Left kidney (tissue), 2 donors: ENCODE results near the gene METAP1D. TPM values are rescaled to one million over a fixed set of nuclear protein-coding genes. Genes with fewer than 3 reads are reported as not detected.

ENCODE experiments used
- DNase-seq: peaks from one replicate; pipeline ENCODE4 v3.0.0-alpha.2; 2013
- polyA plus RNA-seq: library from polyadenylated mRNA; unstranded; fragments of 120-200 nt; gene quantifications from one replicate; pipeline ENCODE4 v1.2.1, GENCODE V29; 2013; ENCODE audit not compliant: insufficient read length

METAP1D gene
- polyA plus RNA-seq, 1 donor = 25.8 TPM

DNA sequence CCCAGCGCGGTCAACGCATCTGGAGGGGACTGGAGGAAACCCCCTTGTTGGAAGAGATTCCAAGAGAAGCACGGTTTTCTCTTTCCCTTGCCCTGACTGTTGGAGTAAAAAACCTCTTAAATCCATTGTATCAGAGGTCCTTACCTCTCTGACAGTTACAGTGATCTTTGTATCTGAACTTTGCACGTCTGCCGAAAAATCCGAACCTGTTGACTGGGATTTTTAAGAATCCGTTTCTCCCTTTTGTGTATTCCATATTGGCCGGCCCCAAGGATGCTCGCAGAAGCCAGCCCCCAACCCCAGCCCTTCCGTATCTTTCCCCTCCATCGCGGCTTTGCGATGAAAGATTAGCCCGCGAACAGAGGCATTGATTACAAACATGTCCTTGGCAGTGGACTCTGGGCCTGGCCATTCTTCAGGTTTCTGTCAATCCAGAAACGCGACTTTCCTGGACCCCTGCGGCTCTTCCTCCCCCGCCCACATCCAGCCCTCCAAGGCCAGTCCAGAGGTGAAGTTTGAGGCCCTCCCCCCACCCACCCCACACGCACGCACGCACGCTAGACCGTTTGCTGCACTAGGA is 81.0 kb downstream of the METAP1D start:
- DNase-seq = no peak

DNA sequence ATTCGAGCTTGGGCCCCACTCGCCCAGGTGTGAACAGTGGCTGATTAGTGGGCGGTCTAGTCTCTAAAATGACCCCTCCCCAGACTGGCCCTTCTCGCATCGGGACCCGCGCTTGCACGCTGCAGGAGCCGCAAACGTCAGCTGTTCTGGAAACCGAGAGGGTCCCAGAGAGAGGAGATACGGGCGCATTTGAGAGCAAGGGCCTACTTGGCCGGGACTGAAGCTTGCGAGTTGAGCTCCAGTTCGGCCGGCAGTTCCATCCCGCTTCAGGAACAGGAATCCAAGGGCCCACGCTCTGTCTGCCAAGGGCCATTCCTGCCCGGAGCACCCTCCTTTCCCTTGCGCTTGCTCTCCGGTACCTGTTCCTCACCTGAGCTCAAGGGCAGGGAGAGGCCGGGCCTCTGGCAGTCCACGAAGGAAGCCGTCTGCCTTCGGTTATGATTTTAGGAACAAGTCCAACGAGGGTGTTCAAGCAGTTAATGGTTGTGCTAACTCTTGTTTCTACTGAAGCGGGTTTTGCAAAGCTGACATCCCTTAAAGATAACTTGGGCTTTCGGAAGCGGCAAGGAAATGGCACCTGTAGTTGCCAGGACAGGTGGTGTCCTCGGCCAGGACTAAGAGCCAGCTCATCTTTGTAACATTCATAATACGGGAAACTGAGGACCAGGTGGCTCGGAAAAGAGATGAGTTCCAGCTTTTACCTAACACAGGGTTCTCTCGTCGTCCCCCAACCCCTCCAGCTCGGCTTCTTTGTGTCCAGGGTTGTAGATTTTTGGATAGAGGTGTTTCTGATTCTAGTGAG is 81.7 kb downstream of the METAP1D start:
- peak; percentile 18 for DNase-seq

DNA sequence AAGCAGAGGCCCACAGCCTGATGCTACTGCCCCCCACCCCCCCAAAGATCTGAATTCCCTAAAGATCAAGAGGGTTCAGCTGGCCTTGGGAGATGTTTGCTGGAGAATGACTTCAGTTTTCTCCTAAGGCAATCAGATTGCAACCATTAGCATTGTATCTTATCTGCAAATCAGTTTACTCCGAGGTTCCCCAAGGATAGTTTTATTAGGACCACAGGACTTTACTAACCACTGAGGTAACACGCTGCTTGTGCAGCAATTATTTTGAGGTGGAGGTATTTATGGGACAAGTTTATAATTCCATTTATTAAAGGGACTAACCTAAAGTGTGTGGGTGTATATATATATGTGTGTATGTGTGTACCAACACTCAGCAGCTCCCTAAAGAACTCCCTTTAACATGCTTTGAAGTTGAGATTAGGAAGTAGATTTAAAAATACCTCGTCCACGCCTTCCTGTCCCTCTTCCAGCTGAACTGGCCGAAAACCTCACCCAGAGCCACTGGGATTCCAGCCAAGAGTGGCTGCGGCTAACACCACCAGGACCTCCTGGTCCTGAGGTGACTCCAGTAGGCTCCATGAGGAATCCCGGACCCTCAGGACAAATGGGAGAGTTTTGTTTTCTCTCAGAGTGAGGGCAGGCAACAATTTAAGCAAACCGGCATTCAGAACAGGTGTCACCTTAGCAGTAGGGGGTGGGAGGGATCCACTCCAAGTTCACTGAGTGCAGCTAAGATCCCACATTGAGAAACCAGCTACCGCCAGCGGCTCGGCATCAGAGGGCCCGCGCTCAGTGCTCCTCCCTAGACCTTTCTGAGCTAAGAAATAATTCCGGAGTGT is 82.6 kb downstream of the METAP1D start:
- peak; percentile 8 for DNase-seq

DNA sequence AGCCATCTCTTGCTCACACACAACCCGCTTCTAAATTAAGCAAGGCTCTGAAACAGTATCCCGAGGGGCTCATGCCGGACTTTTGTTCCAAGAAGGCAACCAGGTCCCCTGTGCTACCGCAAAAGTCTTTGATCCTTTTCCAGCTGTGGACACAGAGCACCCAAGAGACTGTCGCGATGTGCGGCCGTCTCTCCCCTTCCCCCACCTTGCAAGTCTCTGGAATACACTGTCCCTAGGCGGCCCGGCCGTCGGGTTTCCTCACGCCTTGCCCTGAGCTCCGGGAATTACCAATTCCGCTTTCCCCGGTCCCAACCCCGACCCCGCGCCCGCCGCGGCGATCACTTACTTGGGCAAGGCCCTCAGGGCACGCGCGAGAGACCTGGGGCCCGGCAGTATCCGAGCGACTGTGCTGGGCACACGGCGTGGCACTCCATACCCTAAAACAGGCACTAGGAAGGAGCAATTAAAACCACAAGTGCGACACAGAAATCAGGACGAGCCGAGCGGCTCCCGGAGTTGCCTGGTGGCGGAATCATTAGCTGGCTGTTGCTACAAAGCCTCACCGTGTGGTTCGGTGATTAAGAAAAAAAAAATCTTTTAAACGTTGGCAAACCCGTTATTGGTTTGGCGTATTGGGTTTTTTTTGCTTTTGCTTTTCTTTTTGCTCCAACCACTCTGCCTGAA is 83.3 kb downstream of the METAP1D start:
- DNase-seq = no peak

DNA sequence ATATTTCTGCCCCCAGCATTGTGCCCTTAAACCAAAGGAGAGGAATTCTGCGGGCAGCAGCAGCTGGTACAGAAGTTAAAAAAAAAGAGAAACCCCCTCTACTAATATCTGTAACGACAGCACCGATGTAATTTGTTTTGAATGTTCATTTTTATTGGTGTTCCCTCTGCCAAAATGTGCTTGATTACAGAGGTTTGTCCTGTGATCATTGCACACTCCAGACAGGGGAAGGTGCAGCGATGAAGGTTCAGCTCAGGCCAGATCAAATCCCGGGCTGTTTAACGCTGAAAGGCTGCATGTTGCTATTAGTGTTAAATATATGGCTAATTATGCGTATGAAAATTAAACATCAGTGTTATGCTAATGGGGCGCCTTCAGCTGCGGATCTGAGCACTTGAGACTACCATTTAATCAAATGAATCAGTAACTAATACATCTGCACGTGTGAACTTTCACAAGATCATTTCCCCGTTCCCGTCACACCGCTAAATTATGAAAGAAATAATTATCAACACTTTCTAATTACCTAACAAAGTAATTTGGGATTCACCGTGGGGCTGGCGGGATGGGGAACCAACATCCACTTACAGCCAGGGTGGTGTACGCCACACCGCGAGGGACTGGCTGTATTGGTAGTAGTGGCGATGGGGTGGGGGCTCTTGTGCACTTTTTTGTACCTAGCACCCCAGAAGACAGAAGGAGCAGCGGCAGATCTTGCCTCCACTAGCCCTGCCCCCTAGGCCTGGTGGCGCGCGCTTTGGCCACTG is 84.1 kb downstream of the METAP1D start:
- peak; percentile 14 for DNase-seq

DNA sequence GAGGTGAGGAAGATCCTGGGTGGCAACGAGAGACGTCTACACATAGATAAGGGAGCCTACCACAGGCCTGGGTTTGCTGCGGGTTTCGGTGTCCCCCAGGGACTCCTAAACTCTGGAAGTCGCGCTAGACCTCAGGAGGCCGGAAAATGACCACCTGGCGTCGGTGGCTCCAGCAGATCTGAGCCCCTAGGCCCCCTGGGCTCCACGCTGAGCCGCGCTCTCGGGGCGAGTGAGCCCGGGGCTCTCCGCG is 84.6 kb downstream of the METAP1D start:
- DNase-seq = no peak

DNA sequence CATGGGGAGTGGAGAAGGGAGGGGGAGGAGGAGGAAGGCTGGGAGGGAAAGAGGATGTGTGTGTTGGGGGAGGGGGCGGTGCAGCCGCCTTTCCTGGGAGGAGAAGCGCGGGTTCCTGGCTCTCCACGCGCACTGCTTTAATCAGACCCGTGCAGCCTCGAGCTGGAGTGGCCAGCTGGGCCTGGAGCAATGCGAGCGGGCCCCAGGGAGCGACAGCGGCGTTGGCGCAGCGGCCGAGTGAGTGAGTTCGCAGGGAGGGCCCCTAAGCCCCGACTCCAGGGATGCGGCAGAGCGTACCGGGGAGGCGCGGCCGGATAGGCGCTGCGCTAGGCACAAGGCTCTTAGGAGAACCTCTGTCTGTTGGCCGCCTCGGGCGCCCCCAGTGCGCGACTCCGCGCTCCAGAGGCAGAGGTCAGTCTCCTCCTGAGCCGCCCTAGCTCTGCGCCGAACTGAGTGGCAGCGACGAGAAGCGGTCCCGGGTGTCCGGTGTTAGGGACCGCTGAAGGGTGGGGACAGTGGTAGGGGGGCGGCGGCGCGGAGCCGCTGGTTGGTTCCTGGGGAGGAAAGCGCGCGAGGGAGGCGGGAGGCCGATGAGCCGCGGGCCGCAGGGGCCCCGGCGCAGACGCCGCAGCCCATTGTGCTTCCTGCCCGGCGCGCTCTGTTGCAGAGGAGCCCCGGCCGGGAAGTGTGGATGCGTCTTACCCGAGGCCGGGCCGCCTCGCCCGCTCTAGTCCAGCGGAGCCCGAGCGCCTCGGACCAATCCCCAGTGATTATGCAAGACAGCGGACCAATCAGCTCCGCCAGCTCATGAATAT is 85.1 kb downstream of the METAP1D start:
- DNase-seq = peak; percentile 83

DNA sequence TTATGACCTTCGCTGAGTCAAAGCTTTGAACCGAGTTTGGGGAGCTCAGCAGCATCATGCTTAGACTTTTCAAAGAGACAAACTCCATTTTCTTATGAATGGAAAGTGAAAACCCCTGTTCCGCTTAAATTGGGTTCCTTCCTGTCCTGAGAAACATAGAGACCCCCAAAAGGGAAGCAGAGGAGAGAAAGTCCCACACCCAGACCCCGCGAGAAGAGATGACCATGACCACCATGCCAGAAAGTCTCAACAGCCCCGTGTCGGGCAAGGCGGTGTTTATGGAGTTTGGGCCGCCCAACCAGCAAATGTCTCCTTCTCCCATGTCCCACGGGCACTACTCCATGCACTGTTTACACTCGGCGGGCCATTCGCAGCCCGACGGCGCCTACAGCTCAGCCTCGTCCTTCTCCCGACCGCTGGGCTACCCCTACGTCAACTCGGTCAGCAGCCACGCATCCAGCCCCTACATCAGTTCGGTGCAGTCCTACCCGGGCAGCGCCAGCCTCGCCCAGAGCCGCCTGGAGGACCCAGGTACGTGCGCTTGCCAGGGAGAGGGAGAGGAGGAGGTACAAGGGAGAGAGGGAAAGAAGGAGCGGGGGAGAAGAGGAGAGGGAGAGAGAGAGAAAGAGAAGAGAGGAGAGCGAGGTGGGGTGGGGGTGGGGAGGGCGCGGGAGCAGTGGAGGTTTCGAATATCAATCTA is 85.9 kb downstream of the METAP1D start, which contains the start of gene DLX1:
Gene DLX1, plus strand, starts transcription at position 48 of the 700 bp plus-strand sequence. Its CDS starts 171 bp downstream, at position 219.
- no peak for DNase-seq

DNA sequence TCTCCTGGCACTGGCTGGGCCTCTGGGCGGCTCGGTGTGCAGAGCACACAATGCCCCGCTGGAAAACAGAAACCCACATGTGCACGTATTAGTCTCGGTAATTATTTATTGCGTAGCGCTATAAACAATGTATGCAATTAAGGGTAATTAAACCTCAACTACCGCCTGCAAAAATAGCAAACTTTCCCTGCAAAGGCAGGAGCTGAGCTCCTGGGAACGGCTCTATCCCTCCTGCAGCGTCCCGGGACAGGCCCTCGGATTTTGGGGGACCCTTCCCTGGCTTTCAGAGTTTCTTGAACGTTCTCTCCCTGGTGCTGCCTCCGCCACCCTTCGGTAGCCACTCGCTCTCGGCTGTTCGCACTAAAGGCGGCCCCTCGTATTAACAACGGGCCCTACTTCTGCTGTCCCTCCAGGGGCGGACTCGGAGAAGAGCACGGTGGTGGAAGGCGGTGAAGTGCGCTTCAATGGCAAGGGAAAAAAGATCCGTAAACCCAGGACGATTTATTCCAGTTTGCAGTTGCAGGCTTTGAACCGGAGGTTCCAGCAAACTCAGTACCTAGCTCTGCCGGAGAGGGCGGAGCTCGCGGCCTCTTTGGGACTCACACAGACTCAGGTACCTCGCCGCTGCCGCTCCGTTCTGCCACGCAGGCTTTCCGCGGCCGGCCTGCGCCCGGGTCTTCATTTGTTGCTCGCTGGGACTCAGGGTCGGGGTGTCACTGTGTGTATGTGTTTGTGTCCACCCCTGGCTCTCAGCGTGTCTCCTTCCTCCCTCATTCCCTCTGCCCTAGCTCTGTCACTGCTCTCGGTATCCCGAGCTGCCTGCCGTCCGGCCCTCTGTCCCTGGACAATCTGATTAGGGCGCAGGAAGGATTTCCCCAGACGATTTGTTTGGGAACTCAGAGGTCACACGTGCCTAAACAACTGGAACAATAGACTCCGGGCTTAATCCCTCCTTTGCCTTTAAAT is 86.8 kb downstream of the METAP1D start:
- DNase-seq = no peak

DNA sequence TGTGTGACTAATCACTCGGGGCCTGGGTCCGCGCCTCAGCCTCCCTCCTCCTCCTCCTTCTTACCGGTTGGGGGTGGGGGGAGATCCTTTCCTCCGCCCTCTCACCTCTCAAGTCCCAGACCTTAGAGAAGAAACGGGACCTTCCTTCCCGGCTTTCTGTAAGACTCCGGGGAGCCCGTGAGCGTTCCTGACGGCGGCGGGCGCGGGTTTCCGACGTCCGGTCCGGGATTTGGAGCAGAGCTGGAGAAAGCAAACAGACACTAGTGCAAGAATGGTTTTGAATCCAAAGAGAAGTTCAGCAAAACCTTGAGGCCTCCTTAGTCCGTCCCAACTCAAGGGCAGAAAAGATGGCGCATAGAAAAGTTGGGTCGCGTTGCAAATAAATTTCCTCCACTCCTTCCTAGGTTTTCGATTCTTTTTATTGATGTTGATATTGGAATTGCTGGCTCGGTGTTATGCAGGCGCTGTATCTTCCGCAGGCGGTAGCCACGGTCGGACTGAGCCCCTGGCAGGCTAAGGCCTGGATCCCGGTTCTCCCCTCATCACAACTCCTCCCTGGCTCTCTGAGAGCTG is 87.5 kb downstream of the METAP1D start:
- DNase-seq = no peak

DNA sequence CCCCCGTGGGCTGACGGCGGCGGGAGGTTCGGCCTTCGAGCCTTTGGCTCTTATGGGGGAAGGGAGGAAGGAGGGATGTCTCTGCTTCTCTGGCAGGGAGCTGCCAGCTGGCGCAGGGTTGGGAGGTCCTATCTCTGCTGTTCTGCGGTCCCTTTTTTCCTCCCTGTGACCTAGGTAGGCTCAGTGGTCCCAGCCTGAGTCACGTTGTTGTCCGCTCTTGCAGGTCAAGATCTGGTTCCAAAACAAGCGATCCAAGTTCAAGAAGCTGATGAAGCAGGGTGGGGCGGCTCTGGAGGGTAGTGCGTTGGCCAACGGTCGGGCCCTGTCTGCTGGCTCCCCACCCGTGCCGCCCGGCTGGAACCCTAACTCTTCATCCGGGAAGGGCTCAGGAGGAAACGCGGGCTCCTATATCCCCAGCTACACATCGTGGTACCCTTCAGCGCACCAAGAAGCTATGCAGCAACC is 88.1 kb downstream of the METAP1D start:
- no peak for DNase-seq

DNA sequence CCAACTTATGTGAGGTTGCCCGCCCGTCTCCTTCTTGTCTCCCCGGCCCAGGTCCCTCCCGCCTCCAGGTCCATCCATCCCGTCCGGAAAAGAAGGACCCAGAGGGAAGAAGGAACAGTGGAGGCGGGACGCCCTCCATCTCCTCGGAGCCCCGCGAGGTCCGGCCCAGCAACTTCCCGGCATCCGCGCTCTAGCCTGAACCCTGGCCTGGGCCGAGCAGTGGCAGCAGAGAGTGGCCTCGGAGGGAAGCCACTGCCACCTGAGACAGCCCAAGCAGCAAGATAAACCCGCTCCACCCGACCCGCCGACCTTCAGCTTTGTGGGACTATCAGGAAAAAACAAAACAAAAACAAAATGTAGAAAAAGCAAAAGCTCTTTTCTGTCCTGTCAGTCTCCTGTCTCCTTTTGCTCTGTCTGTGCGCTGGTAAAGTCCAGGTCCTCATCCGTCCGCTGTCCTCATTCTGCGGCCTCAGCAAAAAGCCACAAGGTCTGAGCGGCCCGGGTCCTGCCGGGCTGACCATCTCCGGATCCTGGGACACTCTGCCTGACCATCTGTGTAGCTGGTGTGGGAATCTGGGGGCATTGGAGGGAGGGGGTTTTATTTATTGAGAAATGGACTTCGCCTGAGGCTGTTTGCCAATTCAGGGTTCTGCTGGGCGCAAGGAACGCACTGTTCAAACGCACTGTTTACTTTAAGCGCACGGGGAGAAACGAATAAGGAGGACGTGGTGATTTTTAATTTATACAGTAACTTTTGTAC is 88.7 kb downstream of the METAP1D start:
- DNase-seq = no peak

DNA sequence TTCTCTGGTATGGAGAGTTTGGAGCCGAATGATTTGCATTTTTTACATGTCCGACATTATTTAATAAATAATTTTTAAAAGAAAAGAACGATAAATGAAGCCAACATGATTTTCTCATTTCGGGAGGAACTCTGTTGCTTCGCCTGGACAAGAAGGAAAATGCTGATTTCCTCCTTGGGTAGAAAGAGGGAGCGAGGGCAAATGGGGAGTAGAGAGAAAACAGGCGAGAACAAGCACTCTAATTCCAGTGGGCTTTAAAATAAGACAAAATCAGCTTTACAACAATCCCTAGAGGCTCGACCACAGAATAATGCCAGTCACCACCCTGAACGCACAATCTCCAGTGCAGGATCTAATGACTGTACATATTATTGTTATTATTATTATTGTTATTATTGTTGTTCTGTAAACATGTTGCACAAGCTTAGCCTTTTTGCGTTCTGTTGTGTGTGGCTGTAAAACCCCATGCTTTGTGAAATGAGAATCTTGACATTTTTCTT is 89.3 kb downstream of the METAP1D start:
- no peak for DNase-seq

DNA sequence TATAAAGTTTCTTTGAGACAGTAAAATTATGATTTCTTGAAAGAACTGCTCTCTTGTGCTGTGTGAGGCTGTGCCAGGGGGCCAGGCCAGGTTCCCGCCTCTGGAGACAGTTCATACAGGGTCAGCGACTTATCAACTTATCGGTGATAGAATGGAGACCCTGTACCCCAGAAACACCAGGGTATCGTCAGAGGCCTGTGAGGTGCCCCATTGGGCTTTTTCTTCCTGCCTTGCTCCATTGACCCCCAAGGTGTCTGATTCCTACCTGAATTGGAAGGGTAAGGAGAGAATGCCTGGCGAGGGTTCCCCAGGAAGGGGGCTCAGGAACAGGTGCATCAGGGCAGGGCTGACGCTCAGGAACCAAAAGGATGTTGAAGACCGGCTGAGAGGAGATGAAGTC is 89.9 kb downstream of the METAP1D start:
- DNase-seq = no peak

DNA sequence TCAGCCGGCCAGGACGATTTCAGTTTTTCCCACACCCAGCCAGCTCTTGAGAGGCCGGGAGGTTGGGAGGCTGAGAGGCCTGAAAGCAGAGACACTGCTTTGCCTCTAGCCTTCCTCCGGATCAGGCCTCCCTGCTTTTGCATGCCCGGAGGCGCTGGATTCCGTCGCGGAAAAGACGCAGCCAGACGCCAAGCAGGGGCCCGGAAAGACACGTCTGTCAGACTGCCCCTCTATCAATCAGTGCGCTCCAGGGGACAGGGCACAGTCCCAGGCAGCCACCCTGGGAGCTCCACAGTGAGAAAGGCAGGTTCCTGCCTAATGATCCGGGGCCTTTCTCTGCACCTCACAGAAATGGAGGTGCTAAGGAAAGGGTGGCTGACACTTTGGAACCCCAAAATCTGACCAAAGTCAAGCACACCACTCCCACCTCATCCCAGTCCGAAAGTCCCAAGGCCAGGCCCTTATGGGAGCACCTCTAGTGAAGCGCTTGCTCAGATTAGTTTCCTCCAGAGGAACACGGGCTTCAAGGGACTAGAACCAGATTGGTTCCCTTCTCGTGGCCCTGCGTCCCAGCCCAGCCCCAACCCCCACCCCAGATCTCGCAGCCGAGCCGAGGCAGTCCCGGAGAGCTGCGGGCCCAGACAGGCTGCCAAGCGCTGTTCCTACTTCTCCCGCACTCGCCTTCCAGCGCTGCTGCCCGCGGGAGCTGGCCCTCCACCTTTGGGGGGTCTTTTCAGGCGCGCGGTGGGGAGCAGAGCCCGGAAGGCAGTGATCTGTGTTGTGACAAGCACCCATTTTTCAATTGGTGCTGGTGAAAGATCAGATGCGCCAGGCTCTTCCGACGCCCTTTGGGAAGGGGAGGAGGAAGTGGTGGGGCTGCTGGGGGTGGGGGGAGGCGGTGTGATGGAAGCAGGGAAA is 90.5 kb downstream of the METAP1D start:
- no peak for DNase-seq

DNA sequence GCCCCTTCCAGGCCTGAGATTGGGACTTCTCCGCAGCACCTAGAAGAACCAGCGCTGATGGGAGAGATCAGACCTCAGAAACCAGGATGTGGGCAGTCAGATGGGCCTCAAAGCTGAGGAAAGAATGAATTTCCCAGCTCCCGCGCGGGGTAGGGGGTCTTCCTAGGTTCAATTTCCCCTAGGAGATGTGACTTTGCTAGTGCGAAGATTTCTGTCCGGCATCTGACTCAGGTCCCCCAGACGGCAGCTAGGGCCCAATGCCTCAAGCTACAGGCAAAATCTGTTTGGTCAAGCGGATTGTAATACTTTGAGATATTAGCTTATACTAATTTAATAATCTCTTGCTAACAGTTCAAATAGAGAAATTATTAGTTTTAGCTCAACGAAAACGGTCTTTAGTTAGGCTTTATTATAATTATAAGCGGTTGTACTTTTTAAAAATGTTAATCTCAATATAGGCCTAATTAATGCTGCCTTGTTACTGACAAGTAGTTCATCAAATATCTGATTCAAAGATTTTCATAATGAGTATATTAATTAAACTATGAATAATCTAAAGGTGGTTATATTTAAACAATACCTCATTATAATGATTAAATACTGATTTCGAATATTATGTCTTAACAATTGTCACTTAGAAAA is 91.4 kb downstream of the METAP1D start:
- no peak for DNase-seq
